Measurements from ENCODE around the gene PHC2.
A peak's percentile ranks its signal among the peaks of the same experiment; 100 is the strongest.

The PHC2 gene

DNA sequence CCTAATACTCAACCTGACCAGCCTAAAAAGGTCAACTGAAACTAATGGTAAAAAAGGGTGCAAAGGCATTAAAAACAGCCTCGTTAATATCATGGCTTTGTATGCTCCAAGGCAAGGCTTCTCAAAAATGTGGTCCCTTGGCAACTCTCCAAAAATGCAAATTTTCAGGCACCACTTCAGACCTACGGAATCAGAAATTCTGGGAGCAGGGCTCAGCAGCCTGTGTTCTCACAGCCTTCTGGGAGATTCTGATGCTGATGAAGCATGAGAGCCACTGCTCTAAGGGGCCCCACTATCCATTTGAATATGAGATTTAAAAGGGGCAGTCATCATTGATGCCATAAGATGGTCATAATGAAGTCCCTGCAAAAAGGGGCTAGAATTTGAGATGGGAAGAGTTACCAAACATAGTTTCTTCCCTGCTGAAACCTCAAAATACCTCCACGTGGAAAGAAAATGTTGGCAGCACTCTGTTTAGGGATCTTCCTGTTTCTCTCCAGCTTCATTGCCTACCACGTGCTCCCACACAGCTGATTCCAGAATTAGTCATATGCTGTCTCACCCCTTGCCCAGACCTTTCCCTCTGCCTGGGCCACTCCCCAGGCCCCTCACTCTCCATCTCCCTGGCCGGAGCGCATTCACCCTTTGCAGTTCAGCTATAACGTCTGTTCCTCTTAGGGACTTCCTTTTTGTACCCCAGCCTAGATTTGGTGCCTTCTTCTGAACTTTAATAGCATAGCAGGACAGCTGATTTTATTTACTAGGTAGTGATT, 46.7 kb downstream of the PHC2 start:
- DNase-seq: no peak

- no peak for DNase-seq
Measured at GRCh38 chr1:33383489-33383888, 47.4 kb downstream of the PHC2 start.

DNA sequence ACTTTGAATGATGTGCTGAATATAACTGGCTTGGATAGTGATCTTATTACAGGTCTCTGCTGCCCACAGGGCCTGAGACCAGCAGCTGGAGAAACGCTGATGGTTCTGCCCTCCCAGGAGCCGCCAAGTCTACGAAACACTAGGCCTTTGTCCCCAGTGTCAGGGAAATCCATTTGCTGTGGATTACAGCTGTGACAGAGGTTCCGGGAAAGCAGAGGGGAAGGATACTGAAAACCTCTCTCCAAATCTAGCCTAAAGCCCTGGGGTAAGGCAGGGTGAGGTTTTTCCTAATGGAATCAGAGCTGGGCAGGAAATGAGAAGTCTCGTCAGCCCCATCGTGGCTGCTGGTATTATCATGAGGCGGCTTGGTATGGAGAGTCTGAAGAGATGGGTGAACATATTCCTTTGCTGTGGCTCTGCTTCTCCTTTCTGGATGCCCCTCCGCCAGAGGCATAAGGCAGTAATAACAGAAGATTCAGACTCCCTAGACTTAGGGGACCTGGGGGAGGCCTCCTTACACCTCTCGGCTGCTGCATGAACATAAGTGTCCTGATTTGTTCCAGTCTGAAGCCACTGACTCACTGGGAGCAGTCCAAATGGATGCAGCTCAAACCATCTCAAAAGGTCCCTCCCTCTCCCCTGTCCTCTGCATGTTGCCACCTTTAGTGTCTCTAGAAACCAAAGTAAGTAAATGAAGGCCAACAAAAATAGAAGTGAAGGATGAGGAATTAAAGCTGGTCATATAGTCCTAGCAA, 48.1 kb downstream of the PHC2 start:
- no peak for DNase-seq

DNA sequence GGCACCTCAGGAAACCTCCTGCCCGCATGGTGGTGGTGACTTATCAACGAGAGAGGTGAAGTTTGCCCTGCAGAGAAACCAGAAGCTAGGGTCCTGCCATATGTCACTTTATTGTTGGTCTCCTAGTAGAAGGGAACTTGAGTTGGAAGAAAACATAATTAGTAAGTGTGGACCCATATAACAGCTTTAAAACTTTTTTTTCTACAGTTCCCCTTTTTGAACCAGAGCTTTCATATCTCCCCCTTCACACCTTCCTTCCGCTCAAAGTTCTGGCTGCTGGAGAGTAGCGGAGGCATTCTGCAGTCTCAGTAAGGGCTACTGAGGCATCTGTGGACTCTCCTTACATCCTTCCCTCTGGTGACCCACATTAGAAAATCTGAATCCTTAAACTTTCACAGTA, 48.9 kb downstream of the PHC2 start:
- DNase-seq: no peak

DNA sequence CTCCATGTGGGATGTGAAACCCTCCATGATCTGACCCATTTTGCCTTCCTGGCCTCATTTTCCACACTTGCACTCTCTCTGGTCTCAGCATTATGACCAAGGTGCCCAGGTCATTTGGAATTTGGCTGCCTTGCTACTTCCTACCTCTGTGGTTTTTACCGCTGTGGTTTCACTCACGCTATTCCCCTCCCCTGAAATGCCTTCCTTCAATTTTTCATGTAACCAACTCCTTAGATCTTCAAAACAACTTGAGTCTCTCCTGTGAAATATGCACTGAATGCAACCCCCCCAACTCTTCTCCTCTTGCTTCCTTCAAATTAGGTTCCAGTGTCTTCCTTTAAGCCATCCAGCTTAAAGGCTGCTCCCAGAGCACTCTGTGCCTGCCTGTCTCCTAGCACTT, 50.1 kb downstream of the PHC2 start:
- no peak for DNase-seq

- DNase-seq: no peak
Measured at GRCh38 chr1:33379631-33380354, 51.1 kb downstream of the PHC2 start.

DNA sequence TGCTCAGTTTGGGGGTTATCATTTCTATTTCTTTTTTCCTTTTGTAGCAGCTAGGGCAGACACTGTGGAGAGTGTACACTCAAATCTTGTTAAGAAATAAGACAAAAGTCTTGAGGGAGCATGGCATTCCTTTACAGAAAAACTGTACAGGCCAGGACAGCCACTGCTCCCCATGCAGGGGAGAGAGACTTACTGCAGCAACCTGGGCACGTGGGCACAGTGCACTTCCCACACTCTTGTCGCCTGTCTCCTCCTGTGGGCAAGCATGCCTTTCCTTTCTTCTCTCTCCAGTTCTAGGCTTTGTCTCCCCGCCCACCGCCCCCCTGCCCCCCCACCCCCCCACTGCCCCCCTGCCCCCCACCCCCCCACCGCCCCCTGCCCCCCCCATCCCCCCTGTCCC, 51.9 kb downstream of the PHC2 start:
- no peak for DNase-seq

GRCh38 chr1:33378524-33378923, 52.4 kb downstream of the PHC2 start:
- DNase-seq: no peak

DNA sequence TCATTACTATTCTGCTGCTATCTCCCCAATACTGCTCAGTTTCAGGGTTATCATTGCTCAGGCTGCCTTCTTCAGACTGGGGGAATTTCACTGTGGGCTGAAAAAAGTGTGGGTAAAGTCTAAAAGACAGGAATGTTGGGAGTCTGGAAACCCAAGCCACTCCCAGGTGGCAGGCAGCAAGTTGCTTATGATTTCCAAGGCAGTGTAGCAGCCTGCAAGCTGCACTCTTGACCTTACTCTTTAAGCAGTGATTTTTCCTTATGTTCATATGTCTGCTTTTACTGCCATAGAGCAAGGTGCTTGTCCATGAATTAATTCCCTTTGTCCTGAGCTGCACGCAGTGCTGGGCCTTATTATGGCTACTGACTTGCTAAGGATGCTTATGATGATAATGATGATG, 53.1 kb downstream of the PHC2 start:
- DNase-seq: no peak

DNA sequence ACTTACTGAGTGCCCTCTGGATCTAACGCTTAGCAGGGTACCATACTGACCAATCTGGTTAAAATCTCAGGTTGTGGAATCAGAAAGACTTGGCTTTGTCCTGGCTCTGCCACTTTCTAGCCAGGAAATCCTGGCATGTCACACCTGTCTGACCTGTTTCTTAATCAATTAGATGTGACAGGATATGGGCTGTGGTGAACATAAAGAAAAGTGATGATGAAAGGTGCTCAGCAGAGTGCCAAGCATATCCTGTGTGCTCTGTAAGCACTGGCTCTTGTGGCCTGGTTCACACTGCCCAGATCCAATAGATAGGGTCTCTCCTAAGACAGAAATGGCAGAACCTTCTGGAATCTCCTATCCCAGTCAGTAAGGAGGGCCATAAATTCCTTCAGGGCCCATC, 53.9 kb downstream of the PHC2 start:
- DNase-seq: no peak

DNA sequence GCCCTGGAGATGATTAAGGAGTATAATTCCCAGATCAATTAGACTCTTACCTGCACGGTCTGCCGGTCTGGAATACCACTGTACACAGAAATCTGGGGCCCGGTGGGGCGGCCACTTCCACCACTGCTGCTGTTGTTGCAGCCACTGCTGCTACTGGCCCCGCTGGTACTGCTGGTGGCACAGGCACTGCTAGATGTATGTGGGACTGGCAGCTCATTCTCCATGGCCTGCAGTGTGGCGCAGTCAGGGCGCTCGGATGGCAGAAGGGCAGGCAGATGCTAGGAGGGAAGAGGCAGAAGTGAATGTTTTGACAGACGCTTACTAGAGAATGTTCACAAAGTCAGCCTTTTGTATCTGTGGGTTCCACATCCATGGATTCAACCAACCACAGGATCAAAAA, 55.6 kb downstream of the PHC2 start:
- no peak for DNase-seq

GRCh38 chr1:33374336-33375105, 56.4 kb downstream of the PHC2 start:
- no peak for DNase-seq

DNA sequence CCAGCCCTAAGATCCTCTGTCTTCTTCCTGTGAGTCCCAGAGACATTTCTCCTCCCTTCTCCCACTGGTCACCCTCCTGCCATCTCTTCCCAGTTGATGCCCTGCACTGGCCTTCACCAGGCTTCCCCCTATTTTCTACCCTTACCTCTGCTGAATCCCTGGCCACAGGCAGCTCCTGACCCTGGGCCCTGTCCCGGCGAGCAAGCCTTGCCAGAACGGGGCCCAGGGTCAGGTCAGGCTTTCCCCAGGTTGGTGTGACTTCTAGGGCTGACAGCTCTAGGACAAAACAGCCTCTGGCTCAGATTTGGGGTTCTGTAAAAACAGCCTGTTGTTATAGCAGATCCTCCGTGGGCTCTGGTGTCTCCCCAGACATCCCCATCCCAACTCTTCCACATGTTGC, 57.3 kb downstream of the PHC2 start:
- no peak for DNase-seq

DNA sequence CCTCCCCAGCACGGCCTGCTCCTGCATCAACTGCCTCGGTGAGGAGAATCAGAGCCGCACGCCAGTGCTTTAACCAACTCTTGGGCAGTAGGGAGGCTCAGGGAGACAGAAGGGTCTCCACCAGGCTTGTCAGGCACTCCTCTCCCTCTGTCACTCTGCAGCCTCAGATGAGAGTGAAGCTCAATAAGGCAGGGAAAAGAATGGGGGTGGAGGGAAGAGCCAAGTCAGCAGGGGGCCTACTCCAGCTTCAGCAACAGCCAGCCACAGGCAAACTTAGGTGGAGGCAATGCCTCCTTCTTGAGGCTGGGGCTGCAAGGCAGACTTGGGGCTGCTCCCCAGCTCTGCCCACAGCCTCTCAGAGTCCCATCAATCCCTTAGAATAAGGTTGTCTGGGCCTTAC, 58.2 kb downstream of the PHC2 start:
- DNase-seq: no peak

DNA sequence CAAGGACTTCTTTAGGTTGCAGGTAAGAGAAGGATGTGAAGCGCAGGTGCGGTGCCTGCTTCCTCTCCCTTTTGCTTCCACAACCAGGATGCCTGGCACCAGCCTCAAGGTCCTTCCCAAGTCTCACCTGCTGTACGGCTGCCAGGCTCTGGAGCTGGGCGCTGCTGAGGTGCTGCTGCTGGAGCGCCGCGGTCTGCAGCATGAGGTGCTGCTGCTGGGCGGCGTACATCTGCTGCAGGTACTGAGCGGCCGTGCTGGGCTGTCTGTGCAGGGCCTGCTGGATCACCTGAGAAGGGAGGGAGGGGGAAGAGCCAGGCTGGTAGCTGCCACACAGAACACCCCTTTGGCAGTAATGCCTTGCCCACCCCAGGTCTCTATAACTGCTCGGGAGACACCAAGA, 58.7 kb downstream of the PHC2 start:
- DNase-seq: no peak

- no peak for DNase-seq
Measured at GRCh38 chr1:33371334-33371733, 59.6 kb downstream of the PHC2 start.

GRCh38 chr1:33370827-33371226, 60.1 kb downstream of the PHC2 start:
- DNase-seq: no peak

- DNase-seq: no peak
Measured at GRCh38 chr1:33370301-33370700, 60.6 kb downstream of the PHC2 start.

- DNase-seq: no peak
Measured at GRCh38 chr1:33369764-33370163, 61.1 kb downstream of the PHC2 start.

DNA sequence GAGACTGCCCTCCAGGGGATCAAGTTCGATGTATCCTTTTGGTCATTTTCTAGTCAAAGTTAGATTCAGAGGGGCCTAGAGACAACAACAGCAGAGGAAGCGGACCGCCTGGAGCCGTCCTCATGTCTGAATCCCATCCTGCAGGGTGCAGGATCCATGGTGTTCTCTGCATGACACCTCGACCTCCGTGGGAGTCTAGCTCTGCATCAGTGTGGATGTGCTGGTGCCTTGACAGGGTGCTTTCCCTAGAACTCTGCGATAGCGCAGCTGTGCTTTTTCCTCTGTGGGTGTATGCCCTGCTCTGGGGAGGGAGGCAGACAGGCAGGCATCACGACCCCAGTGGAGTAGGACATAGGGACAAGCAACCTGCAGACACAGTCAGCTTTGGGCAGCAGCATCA, 61.8 kb downstream of the PHC2 start:
- no peak for DNase-seq

DNA sequence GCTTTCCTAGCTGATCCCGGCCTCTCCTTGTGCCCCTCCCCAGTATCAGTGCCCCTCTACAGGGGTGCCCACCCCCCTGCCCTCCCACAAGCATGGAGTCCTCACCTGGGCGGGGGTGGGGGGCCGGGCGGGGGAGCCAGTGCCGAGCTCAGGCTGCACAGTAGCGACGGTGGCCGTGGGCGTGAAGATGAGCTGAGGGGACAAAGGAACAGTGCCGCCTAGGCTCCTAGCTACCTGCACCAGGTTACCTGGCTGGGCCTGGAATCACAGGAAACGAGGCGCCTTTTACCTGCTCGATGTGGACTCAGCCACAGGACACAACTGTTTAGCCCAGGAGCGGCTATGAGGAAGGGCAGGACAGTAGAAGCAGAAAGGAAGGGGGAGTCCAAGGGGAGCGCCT, 62.5 kb downstream of the PHC2 start:
- DNase-seq: no peak

DNA sequence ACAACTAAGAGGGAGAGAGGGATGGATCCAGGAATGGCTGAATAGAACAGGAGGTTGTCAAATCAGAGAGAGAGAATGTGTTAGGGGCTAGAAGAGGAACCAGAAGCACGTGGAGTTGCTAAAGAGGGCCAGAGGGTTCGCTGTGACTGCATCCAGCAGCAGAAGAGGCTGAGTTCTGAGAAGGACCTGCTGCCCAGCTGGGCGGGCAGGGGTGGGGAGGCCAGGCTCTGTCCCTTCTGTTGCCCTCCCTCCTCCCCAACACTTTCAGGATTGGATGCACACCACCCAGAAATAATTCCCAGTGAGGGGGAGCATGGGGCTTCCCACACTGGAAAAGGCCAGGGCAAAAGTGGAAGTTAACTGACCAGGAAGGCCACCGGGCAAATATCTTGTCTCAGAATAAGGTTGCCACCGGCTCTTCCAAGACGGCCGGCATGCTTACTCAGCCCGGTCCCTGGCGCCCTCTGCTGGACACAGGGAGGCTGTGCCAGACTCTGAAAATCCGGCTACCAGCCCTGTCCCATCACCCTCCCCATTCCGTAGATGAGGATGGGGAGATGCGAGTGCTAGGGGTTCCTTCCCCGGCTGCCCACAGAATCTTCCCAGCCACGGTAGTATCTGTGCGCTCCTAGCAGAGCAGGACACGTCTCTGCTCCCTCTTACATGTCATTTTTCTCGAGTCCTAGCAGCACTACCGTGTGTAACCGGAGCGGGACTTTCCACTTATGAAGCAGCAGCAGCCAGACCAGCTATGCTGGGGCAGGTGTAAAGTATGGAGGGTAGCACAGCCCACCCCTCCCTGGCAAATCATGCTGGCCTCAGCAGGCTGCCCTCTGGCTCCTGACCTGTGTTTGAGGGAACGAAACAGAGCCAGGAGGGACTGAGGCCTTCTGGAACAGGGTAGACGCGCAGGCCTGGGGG, 63.1 kb downstream of the PHC2 start:
- peak; percentile 85 for DNase-seq
